ENCODE measurements around the gene FRMD6.

DNA sequence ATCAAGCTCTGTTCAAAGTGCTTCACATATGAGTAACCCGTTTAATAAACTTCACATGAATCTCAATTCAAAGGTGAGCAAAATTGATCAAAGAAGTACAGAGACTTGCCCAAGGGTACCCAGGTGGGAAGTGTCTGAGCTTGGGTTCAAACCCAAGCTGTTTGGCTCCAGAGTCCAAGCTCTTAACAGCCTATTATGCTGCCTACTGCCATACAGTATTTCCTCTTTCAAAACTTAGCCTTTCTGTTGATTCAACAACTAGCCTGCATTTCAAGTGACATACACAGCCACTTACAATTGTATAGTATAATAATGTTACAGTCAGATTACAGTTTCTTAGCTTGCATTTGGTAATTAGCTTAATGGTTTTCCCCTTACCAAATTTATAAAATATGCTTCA, 29.7 kb downstream of the FRMD6 start:
- TF ChIP-seq, protein P1, sequence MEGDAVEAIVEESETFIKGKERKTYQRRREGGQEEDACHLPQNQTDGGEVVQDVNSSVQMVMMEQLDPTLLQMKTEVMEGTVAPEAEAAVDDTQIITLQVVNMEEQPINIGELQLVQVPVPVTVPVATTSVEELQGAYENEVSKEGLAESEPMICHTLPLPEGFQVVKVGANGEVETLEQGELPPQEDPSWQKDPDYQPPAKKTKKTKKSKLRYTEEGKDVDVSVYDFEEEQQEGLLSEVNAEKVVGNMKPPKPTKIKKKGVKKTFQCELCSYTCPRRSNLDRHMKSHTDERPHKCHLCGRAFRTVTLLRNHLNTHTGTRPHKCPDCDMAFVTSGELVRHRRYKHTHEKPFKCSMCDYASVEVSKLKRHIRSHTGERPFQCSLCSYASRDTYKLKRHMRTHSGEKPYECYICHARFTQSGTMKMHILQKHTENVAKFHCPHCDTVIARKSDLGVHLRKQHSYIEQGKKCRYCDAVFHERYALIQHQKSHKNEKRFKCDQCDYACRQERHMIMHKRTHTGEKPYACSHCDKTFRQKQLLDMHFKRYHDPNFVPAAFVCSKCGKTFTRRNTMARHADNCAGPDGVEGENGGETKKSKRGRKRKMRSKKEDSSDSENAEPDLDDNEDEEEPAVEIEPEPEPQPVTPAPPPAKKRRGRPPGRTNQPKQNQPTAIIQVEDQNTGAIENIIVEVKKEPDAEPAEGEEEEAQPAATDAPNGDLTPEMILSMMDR (IDR thresholded peaks at IDR 0.05 in 2 of 3, conservative IDR thresholded peaks at IDR 0.05 in 1 of 3; ENCODE audit: borderline replicate concordance in 1 of 3, insufficient read depth in 1 of 3, low read depth in 2 of 3, low read length in 2 of 3), result no peak
- TF ChIP-seq EZH2phosphoT487 (IDR thresholded peaks at IDR 0.05; ENCODE audit: borderline replicate concordance), result no peak
- TF ChIP-seq POLR2AphosphoS5 (IDR thresholded peaks at IDR 0.05; ENCODE audit: low read depth, low read length), result no peak
- TF ChIP-seq EZH2 (IDR thresholded peaks at IDR 0.05), result no peak
- no peak for TF ChIP-seq POLR2A (IDR thresholded peaks at IDR 0.05; ENCODE audit: borderline replicate concordance, extremely low read depth, insufficient read depth, insufficient read length)
- TF ChIP-seq, protein P2, sequence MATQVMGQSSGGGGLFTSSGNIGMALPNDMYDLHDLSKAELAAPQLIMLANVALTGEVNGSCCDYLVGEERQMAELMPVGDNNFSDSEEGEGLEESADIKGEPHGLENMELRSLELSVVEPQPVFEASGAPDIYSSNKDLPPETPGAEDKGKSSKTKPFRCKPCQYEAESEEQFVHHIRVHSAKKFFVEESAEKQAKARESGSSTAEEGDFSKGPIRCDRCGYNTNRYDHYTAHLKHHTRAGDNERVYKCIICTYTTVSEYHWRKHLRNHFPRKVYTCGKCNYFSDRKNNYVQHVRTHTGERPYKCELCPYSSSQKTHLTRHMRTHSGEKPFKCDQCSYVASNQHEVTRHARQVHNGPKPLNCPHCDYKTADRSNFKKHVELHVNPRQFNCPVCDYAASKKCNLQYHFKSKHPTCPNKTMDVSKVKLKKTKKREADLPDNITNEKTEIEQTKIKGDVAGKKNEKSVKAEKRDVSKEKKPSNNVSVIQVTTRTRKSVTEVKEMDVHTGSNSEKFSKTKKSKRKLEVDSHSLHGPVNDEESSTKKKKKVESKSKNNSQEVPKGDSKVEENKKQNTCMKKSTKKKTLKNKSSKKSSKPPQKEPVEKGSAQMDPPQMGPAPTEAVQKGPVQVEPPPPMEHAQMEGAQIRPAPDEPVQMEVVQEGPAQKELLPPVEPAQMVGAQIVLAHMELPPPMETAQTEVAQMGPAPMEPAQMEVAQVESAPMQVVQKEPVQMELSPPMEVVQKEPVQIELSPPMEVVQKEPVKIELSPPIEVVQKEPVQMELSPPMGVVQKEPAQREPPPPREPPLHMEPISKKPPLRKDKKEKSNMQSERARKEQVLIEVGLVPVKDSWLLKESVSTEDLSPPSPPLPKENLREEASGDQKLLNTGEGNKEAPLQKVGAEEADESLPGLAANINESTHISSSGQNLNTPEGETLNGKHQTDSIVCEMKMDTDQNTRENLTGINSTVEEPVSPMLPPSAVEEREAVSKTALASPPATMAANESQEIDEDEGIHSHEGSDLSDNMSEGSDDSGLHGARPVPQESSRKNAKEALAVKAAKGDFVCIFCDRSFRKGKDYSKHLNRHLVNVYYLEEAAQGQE (IDR thresholded peaks at IDR 0.05; ENCODE audit: low read depth), result no peak
- TF ChIP-seq CEBPB (IDR thresholded peaks at IDR 0.05; ENCODE audit: low read depth), result no peak
- TF ChIP-seq ELF1 (IDR thresholded peaks at IDR 0.05; ENCODE audit: borderline replicate concordance, low read depth), result no peak
- no peak for TF ChIP-seq YY1 (IDR thresholded peaks at IDR 0.05; ENCODE audit: extremely low read depth, insufficient replicate concordance, low read depth, low read length)
- TF ChIP-seq EGR1 (IDR thresholded peaks at IDR 0.05; ENCODE audit: low read depth), result no peak
- TF ChIP-seq, protein P3, sequence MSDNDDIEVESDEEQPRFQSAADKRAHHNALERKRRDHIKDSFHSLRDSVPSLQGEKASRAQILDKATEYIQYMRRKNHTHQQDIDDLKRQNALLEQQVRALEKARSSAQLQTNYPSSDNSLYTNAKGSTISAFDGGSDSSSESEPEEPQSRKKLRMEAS (IDR thresholded peaks at IDR 0.05), result no peak

All from HCT116 (cell line).